HEK293 (cell line): ENCODE data around the gene SULT1A3.

ENCODE experiments used
- GFI1B ChIP-seq: fragments of 450-650 bp; formaldehyde crosslinking; IDR thresholded peaks from 2 replicates; pipeline ENCODE4 v1.5.1; 2016; ENCODE audit warnings: missing biosample characterization, missing genetic modification characterization
- IKZF3 ChIP-seq: fragments of 450-650 bp; IDR thresholded peaks from 2 replicates; pipeline ENCODE4 v1.5.0; 2018; ENCODE audit warnings: missing biosample characterization, mild to moderate bottlenecking, missing genetic modification characterization, moderate library complexity
- KLF17 ChIP-seq: fragments of 450-650 bp; formaldehyde crosslinking; IDR thresholded peaks from 2 replicates; pipeline ENCODE4 v1.5.1; 2016; ENCODE audit warnings: missing biosample characterization, missing genetic modification characterization
- MYNN ChIP-seq: fragments of 450-650 bp; formaldehyde crosslinking; IDR thresholded peaks from 2 replicates; pipeline ENCODE4 v1.5.1; 2016; ENCODE audit warnings: missing biosample characterization, missing genetic modification characterization, borderline replicate concordance
- OVOL3 ChIP-seq: fragments of 450-650 bp; formaldehyde crosslinking; IDR thresholded peaks from 2 replicates; pipeline ENCODE4 v1.5.1; 2016; ENCODE audit warnings: missing biosample characterization, missing genetic modification characterization
- PRDM1 ChIP-seq: fragments of 450-650 bp; formaldehyde crosslinking; IDR thresholded peaks from 2 replicates; pipeline ENCODE4; 2016; ENCODE audit warnings: missing biosample characterization, missing genetic modification characterization
- PRDM6 ChIP-seq: fragments of 450-650 bp; formaldehyde crosslinking; IDR thresholded peaks from 2 replicates; pipeline ENCODE4 v1.5.1; 2017; ENCODE audit warnings: missing biosample characterization, missing genetic modification characterization
- SCRT2 ChIP-seq: fragments of 450-650 bp; formaldehyde crosslinking; IDR thresholded peaks from 2 replicates; pipeline ENCODE4 v1.5.1; 2016; ENCODE audit warnings: missing biosample characterization, missing genetic modification characterization
- TRIM28 ChIP-seq: IDR thresholded peaks from 2 replicates; pipeline ENCODE4 v1.6.1; 2011; ENCODE audit warnings: low read length, control low read depth, borderline replicate concordance
- YY2 ChIP-seq: fragments of 450-650 bp; formaldehyde crosslinking; IDR thresholded peaks from 2 replicates; pipeline ENCODE4 v1.5.1; 2016; ENCODE audit warnings: missing biosample characterization, missing genetic modification characterization
- ZBTB49 ChIP-seq: fragments of 450-650 bp; formaldehyde crosslinking; IDR thresholded peaks from 2 replicates; pipeline ENCODE4 v1.5.1; 2016; ENCODE audit warnings: missing biosample characterization, missing genetic modification characterization, low read depth
- ZEB2 ChIP-seq: fragments of 450-650 bp; formaldehyde crosslinking; IDR thresholded peaks from 2 replicates; pipeline ENCODE4 v1.5.1; 2016; ENCODE audit warnings: missing biosample characterization, missing genetic modification characterization
- ZFHX2 ChIP-seq: fragments of 450-650 bp; formaldehyde crosslinking; conservative IDR thresholded peaks from 2 replicates; pipeline ENCODE4 v1.5.1; 2016; ENCODE audit warnings: missing biosample characterization, missing genetic modification characterization
- ZNF10 ChIP-seq: fragments of 450-650 bp; formaldehyde crosslinking; IDR thresholded peaks from 2 replicates; pipeline ENCODE4 v1.5.1; 2017; ENCODE audit warnings: missing biosample characterization, missing genetic modification characterization
- ZNF121 ChIP-seq: fragments of 450-650 bp; formaldehyde crosslinking; IDR thresholded peaks from 2 replicates; pipeline ENCODE4 v1.5.1; 2016; ENCODE audit warnings: missing biosample characterization, missing genetic modification characterization
- ZNF157 ChIP-seq: fragments of 450-650 bp; formaldehyde crosslinking; IDR thresholded peaks from 2 replicates; pipeline ENCODE4 v1.5.1; 2016; ENCODE audit warnings: missing biosample characterization, missing genetic modification characterization
- ZNF175 ChIP-seq: fragments of 450-650 bp; formaldehyde crosslinking; IDR thresholded peaks from 2 replicates; pipeline ENCODE4 v1.5.1; 2016; ENCODE audit warnings: missing biosample characterization, missing genetic modification characterization
- ZNF239 ChIP-seq: fragments of 450-650 bp; formaldehyde crosslinking; IDR thresholded peaks from 2 replicates; pipeline ENCODE4 v1.5.1; 2016; ENCODE audit warnings: missing biosample characterization, missing genetic modification characterization
- ZNF354C ChIP-seq: fragments of 450-650 bp; formaldehyde crosslinking; IDR thresholded peaks from 2 replicates; pipeline ENCODE4 v1.5.1; 2016; ENCODE audit warnings: missing biosample characterization, missing genetic modification characterization, low read depth, borderline replicate concordance
- ZNF391 ChIP-seq: fragments of 450-650 bp; formaldehyde crosslinking; IDR thresholded peaks from 2 replicates; pipeline ENCODE4 v1.5.1; 2016; ENCODE audit warnings: low read depth, missing biosample characterization, missing genetic modification characterization, borderline replicate concordance
- ZNF394 ChIP-seq: fragments of 450-650 bp; formaldehyde crosslinking; IDR thresholded peaks from 2 replicates; pipeline ENCODE4 v1.5.1; 2016; ENCODE audit warnings: missing biosample characterization, missing genetic modification characterization, mild to moderate bottlenecking, moderate library complexity, borderline replicate concordance
- ZNF398 ChIP-seq: fragments of 450-650 bp; formaldehyde crosslinking; IDR thresholded peaks from 2 replicates; pipeline ENCODE4 v1.5.1; 2017; ENCODE audit warnings: missing biosample characterization, missing genetic modification characterization
- ZNF416 ChIP-seq: fragments of 450-650 bp; formaldehyde crosslinking; IDR thresholded peaks from 2 replicates; pipeline ENCODE4 v1.5.1; 2016; ENCODE audit warnings: missing biosample characterization, missing genetic modification characterization
- ZNF560 ChIP-seq: fragments of 450-650 bp; formaldehyde crosslinking; IDR thresholded peaks from 2 replicates; pipeline ENCODE4 v1.5.1; 2017; ENCODE audit warnings: missing biosample characterization, missing genetic modification characterization, borderline replicate concordance
- ZNF621 ChIP-seq: fragments of 450-650 bp; formaldehyde crosslinking; IDR thresholded peaks from 2 replicates; pipeline ENCODE4 v1.5.1; 2017; ENCODE audit warnings: missing biosample characterization, missing genetic modification characterization
- ZNF624 ChIP-seq: fragments of 450-650 bp; formaldehyde crosslinking; IDR thresholded peaks from 2 replicates; pipeline ENCODE4 v1.5.1; 2017; ENCODE audit warnings: missing biosample characterization, missing genetic modification characterization
- ZNF658 ChIP-seq: fragments of 450-650 bp; formaldehyde crosslinking; IDR thresholded peaks from 2 replicates; pipeline ENCODE4; 2016; ENCODE audit warnings: missing biosample characterization, missing genetic modification characterization
- ZNF76 ChIP-seq: fragments of 450-650 bp; formaldehyde crosslinking; IDR thresholded peaks from 2 replicates; pipeline ENCODE4; 2016; ENCODE audit warnings: low read depth, missing biosample characterization, missing genetic modification characterization, borderline replicate concordance
- ZSCAN5A ChIP-seq: fragments of 450-650 bp; formaldehyde crosslinking; IDR thresholded peaks from 2 replicates; pipeline ENCODE4 v1.5.1; 2016; ENCODE audit warnings: missing biosample characterization, missing genetic modification characterization
- TF ChIP-seq, protein P1 (sequence below): fragments of 450-650 bp; formaldehyde crosslinking; IDR thresholded peaks from 2 replicates; pipeline ENCODE4 v1.5.1; 2016; ENCODE audit warnings: missing biosample characterization, missing genetic modification characterization

SULT1A3 gene

GRCh38 chr16:30183233-30184095 is 15.6 kb upstream of the SULT1A3 start, which contains the start of gene CORO1A (continued):
- TF ChIP-seq ZNF76 (tag by site-specific recombination) (no peak), ZNF416 (tag by site-specific recombination) (no peak), ZNF175 (tag by site-specific recombination) (no peak), ZBTB49 (tag by site-specific recombination) (no peak), PRDM6 (tag by site-specific recombination) (no peak), PRDM1 (no peak), YY2 (tag by site-specific recombination) (no peak), ZNF658 (no peak), MYNN (tag by site-specific recombination) (no peak), GFI1B (tag by site-specific recombination) (no peak), ZNF624 (no peak), ZNF394 (tag by site-specific recombination) (no peak), OVOL3 (tag by site-specific recombination) (no peak), ZNF121 (no peak), ZNF354C (tag by site-specific recombination) (no peak), ZNF10 (no peak), ZSCAN5A (0 out of 2 replicates have a peak, but pooled peaks have one; percentile 67), ZNF398 (tag by site-specific recombination) (no peak), ZNF157 (tag by site-specific recombination) (no peak), ZNF391 (no peak), ZNF239 (tag by site-specific recombination) (no peak), KLF17 (tag by site-specific recombination) (no peak; the same call in 1 of the 2 replicates), ZFHX2 (tag by site-specific recombination) (peak; percentile 90), ZEB2 (tag by site-specific recombination) (peak; percentile 55; the same call in 1 of the 2 replicates), SCRT2 (tag by site-specific recombination) (no peak), ZNF621 (tag by site-specific recombination) (no peak), TRIM28 (no peak), IKZF3 (peak; percentile 57), ZNF560 (tag by site-specific recombination) (no peak)
- TF ChIP-seq, protein P1, sequence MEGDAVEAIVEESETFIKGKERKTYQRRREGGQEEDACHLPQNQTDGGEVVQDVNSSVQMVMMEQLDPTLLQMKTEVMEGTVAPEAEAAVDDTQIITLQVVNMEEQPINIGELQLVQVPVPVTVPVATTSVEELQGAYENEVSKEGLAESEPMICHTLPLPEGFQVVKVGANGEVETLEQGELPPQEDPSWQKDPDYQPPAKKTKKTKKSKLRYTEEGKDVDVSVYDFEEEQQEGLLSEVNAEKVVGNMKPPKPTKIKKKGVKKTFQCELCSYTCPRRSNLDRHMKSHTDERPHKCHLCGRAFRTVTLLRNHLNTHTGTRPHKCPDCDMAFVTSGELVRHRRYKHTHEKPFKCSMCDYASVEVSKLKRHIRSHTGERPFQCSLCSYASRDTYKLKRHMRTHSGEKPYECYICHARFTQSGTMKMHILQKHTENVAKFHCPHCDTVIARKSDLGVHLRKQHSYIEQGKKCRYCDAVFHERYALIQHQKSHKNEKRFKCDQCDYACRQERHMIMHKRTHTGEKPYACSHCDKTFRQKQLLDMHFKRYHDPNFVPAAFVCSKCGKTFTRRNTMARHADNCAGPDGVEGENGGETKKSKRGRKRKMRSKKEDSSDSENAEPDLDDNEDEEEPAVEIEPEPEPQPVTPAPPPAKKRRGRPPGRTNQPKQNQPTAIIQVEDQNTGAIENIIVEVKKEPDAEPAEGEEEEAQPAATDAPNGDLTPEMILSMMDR = no peak
